HG02588 (cell line): ENCODE data around the gene TMEM165.
"Not testable (repeated sequence)": the region's sequence is repeated elsewhere in the genome, so short reads cannot be mapped to it uniquely, and the experiment has no call there.

Source experiments
- ATAC-seq: cut with Tn5 transposase; IDR thresholded peaks from one replicate; pipeline ENCODE4 v1.9.1; 2021; ENCODE audit warnings: mild to moderate bottlenecking, moderate library complexity; ENCODE audit not compliant: unreplicated experiment

Gene TMEM165

GRCh38 chr4:55395529-55396307 lies at the start of gene TMEM165:
TMEM165 (plus strand) TSS chr4:55395957; CDS start chr4:55396190, 233 bp downstream.
- peak; percentile 95 for ATAC-seq

GRCh38 chr4:55345980-55346850 lies 49.5 kb upstream of the TMEM165 start, which contains the start of gene SRD5A3:
SRD5A3 (plus strand) TSS chr4:55346242; CDS start chr4:55346337, 95 bp downstream.
- ATAC-seq, result peak; percentile 95

- no peak for ATAC-seq
Observed at GRCh38 chr4:55346851-55347255, 48.9 kb upstream of the TMEM165 start.

GRCh38 chr4:55347610-55348228 lies 48.0 kb upstream of the TMEM165 start:
- ATAC-seq, result no peak

GRCh38 chr4:55348466-55348865 lies 47.3 kb upstream of the TMEM165 start:
- no peak for ATAC-seq

GRCh38 chr4:55350870-55351269 lies 44.9 kb upstream of the TMEM165 start:
- not testable (repeated sequence) for ATAC-seq

- ATAC-seq, result no peak
Observed at GRCh38 chr4:55351824-55352223, 43.9 kb upstream of the TMEM165 start.

GRCh38 chr4:55352726-55353125 lies 43.0 kb upstream of the TMEM165 start:
- ATAC-seq, result no peak

- ATAC-seq, result not testable (repeated sequence)
Observed at GRCh38 chr4:55353228-55353747, 42.5 kb upstream of the TMEM165 start.

- ATAC-seq, result no peak
Observed at GRCh38 chr4:55354648-55355047, 41.1 kb upstream of the TMEM165 start.

GRCh38 chr4:55355555-55355954 lies 40.2 kb upstream of the TMEM165 start:
- ATAC-seq, result no peak

GRCh38 chr4:55356991-55357461 lies 38.7 kb upstream of the TMEM165 start:
- no peak for ATAC-seq

GRCh38 chr4:55358246-55358645 lies 37.5 kb upstream of the TMEM165 start:
- ATAC-seq, result no peak

- no peak for ATAC-seq
Observed at GRCh38 chr4:55358668-55359067, 37.1 kb upstream of the TMEM165 start.

- ATAC-seq, result no peak
Observed at GRCh38 chr4:55359397-55359916, 36.3 kb upstream of the TMEM165 start.

- not testable (repeated sequence) for ATAC-seq
Observed at GRCh38 chr4:55362938-55363337, 32.8 kb upstream of the TMEM165 start.

GRCh38 chr4:55363691-55364351 lies 31.9 kb upstream of the TMEM165 start:
- no peak for ATAC-seq

GRCh38 chr4:55364691-55365344 lies 30.9 kb upstream of the TMEM165 start:
- no peak for ATAC-seq

GRCh38 chr4:55365345-55365728 lies 30.4 kb upstream of the TMEM165 start:
- ATAC-seq, result no peak

- ATAC-seq, result no peak
Observed at GRCh38 chr4:55366621-55367020, 29.1 kb upstream of the TMEM165 start.
